Measurements from ENCODE around the gene CDH13.

DNA sequence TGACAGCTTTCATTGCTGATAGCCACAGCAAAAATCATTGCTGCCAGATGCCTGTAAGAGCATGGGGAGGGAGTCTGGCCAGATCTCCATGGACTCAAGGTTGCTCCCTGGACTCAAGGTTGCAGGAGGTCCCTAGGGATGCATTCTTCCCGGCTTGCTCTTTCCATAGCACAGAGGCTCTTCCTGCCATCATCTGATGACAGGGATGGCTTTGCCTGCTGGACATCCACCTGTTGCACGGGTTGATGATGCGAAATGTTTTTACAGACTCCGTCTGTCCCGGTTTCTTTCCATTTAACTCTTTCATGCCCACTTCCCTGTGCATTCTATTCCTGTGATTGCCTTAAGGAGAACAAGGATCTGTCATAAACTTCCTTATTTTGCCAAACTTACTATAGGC, 1065.5 kb downstream of the CDH13 start:
- TF ChIP-seq, protein P1, sequence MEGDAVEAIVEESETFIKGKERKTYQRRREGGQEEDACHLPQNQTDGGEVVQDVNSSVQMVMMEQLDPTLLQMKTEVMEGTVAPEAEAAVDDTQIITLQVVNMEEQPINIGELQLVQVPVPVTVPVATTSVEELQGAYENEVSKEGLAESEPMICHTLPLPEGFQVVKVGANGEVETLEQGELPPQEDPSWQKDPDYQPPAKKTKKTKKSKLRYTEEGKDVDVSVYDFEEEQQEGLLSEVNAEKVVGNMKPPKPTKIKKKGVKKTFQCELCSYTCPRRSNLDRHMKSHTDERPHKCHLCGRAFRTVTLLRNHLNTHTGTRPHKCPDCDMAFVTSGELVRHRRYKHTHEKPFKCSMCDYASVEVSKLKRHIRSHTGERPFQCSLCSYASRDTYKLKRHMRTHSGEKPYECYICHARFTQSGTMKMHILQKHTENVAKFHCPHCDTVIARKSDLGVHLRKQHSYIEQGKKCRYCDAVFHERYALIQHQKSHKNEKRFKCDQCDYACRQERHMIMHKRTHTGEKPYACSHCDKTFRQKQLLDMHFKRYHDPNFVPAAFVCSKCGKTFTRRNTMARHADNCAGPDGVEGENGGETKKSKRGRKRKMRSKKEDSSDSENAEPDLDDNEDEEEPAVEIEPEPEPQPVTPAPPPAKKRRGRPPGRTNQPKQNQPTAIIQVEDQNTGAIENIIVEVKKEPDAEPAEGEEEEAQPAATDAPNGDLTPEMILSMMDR (IDR thresholded peaks at IDR 0.05; ENCODE audit: low read depth, low read length, poor library complexity, severe bottlenecking), result no peak
- no peak for TF ChIP-seq EZH2phosphoT487 (IDR thresholded peaks at IDR 0.05; ENCODE audit: borderline replicate concordance, low read length)

Measured in DOHH2 (cell line).